ENCODE results near the gene TCP11. TPM values are rescaled to one million over a fixed set of nuclear protein-coding genes. Genes with fewer than 3 reads are reported as not detected.
A peak's percentile ranks its signal among the peaks of the same experiment; 100 is the strongest.

TCP11 gene
- total and polyA plus RNA-seq, 4 donors = 0.16 to 1.7 (median 0.56) TPM

DNA sequence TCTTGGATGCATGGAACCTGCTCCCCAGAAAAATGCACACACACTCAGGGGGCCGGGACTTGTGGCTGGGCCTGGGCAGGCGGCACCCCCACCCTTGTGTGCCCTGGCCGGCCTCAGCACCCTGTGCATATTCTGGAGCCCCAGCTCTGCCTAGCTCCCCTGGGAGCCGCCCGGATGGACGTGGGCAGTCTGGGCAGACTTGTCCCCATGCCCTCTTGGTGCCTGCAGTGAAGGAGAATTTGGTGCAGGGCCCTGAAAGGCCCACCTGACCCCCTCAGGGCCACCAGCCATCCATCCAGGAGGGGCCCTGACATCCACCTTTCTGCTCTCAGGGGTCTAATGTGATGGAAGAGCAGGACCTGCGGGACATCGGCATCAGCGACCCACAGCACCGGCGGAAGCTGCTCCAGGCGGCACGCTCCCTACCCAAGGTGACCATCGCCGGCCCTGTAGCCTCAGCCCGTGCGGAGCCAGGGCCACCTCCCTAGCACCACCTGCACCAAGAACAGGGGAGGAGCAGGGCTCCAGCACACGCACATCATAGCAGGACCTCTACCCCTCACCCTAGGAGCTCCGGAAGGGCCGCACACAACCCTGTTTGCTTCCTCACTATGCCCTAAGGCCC, 62.8 kb downstream of the TCP11 start:
- Histone ChIP-seq H3K4me3 (no peak overlapping the region), H3K9ac (ENCODE audit: insufficient read depth in 1 of 2, low read length in 2 of 2) (no peak overlapping the region), H3K27ac (ENCODE audit: low read depth in 1 of 2, low read length in 1 of 2) (no peak overlapping the region), H3K9me3 (ENCODE audit: control insufficient read depth in 4 of 4, insufficient read depth in 3 of 4, low read length in 3 of 4) (no peaks in the 10 kb centered on the region), H3K36me3 (ENCODE audit: control insufficient read depth in 4 of 4, insufficient read depth in 4 of 4, low read length in 4 of 4) (peaks cover 5 to 68% (median 10%) of the 10 kb centered on the region in 4 donors), H3K4me1 (ENCODE audit: control insufficient read depth in 5 of 5, insufficient read depth in 5 of 5, low read length in 5 of 5) (peaks cover 0 to 6% (median 0%) of the 10 kb centered on the region in 5 donors), H3K27me3 (ENCODE audit: control insufficient read depth in 3 of 3, insufficient read depth in 3 of 3, low read length in 2 of 3) (no peaks in the 10 kb centered on the region)
- TF ChIP-seq, protein P1, sequence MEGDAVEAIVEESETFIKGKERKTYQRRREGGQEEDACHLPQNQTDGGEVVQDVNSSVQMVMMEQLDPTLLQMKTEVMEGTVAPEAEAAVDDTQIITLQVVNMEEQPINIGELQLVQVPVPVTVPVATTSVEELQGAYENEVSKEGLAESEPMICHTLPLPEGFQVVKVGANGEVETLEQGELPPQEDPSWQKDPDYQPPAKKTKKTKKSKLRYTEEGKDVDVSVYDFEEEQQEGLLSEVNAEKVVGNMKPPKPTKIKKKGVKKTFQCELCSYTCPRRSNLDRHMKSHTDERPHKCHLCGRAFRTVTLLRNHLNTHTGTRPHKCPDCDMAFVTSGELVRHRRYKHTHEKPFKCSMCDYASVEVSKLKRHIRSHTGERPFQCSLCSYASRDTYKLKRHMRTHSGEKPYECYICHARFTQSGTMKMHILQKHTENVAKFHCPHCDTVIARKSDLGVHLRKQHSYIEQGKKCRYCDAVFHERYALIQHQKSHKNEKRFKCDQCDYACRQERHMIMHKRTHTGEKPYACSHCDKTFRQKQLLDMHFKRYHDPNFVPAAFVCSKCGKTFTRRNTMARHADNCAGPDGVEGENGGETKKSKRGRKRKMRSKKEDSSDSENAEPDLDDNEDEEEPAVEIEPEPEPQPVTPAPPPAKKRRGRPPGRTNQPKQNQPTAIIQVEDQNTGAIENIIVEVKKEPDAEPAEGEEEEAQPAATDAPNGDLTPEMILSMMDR (IDR thresholded peaks at IDR 0.05; ENCODE audit: control extremely low read depth, extremely low read depth) = no peak
- ATAC-seq (ENCODE audit: insufficient read depth, low FRiP score) (no peak), DNase-seq (peak in 1 of 3 donors; percentile 6)
- WGBS, 2 donors = 97% methylated on average over 20 of the region's 20 CpGs

DNA sequence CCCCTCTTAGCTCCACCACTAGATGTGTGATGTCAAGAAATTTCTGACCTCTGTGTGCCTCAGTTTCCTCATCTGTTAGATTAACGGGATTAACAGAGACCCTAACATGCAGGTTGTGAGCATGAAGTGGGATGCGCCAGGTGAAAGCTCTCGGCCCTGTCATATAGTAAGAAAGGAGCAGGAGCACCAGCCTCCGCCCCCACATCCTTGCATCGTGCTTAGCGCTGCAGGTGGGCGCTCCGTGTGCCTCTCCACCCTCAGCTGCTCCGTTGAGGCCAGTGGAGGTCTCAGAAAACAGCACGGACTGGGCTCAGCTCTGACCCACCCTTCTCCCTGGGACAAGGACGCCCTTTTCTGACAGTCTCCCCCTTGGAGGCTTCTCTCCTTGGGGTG, 63.4 kb downstream of the TCP11 start:
- Histone ChIP-seq H3K4me3 (no peak overlapping the region), H3K9ac (ENCODE audit: insufficient read depth in 1 of 2, low read length in 2 of 2) (no peak overlapping the region), H3K27ac (ENCODE audit: low read depth in 1 of 2, low read length in 1 of 2) (no peak overlapping the region), H3K9me3 (ENCODE audit: control insufficient read depth in 4 of 4, insufficient read depth in 3 of 4, low read length in 3 of 4) (no peaks in the 10 kb centered on the region), H3K36me3 (ENCODE audit: control insufficient read depth in 4 of 4, insufficient read depth in 4 of 4, low read length in 4 of 4) (peaks cover under 1 to 67% (median 9%) of the 10 kb centered on the region in 4 donors), H3K27me3 (ENCODE audit: control insufficient read depth in 3 of 3, insufficient read depth in 3 of 3, low read length in 2 of 3) (no peaks in the 10 kb centered on the region), H3K4me1 (ENCODE audit: control insufficient read depth in 5 of 5, insufficient read depth in 5 of 5, low read length in 5 of 5) (peaks cover 0 to 6% (median 0%) of the 10 kb centered on the region in 5 donors)
- TF ChIP-seq, protein P1 (IDR thresholded peaks at IDR 0.05; ENCODE audit: control extremely low read depth, extremely low read depth) = no peak
- WGBS, 2 donors = 85 to 86% methylated on average over 11 of the region's 11 CpGs
- ATAC-seq (ENCODE audit: insufficient read depth, low FRiP score) (no peak), DNase-seq (peak in 1 of 3 donors; percentile 3)

DNA sequence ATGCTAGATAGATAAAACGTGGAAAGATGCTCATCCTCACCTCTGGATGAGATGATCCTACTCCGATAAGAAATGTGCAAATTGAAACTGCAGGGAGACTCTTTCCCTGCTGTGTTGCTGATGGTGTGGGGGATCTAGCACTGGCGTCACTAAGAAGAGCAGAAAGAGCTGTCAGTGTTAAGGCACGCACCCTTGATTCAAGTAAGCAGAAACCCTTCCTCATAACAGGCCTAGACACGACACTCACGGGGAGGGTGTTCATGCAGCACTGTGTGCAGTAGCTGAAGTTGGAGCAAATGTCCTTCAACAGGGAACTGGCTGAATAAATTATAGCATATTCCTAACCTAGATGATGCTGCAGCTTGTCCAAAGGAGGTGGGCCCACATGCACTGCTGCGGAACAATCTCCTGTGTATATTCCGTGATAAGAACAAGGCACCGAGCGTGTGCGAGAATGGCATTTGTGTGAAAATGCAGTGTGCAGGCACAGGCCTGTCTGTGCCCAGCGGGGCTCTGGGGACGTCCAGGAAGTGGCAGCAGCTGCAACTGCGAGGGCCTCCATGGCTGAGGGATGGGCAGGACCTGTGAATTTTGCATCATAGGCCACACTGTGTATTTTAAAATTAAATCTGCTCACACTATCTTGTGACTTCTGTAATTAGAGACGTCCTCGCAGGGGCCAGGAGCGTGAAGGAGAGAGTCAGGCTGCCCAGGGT, 64.0 kb downstream of the TCP11 start:
- 87 to 95% methylated on average over 17 of the region's 17 CpGs for WGBS, 2 donors
- Histone ChIP-seq H3K4me3 (no peak overlapping the region), H3K27me3 (ENCODE audit: control insufficient read depth in 3 of 3, insufficient read depth in 3 of 3, low read length in 2 of 3) (no peaks in the 10 kb centered on the region), H3K27ac (ENCODE audit: low read depth in 1 of 2, low read length in 1 of 2) (no peak overlapping the region), H3K4me1 (ENCODE audit: control insufficient read depth in 5 of 5, insufficient read depth in 5 of 5, low read length in 5 of 5) (peaks cover 0 to 3% (median 0%) of the 10 kb centered on the region in 5 donors), H3K9me3 (ENCODE audit: control insufficient read depth in 4 of 4, insufficient read depth in 3 of 4, low read length in 3 of 4) (no peaks in the 10 kb centered on the region), H3K36me3 (ENCODE audit: control insufficient read depth in 4 of 4, insufficient read depth in 4 of 4, low read length in 4 of 4) (peaks cover 0 to 65% (median 8%) of the 10 kb centered on the region in 4 donors), H3K9ac (ENCODE audit: insufficient read depth in 1 of 2, low read length in 2 of 2) (no peak overlapping the region)
- TF ChIP-seq, protein P1 (IDR thresholded peaks at IDR 0.05; ENCODE audit: control extremely low read depth, extremely low read depth) = no peak
- DNase-seq = peak in 1 of 3 donors; percentile 5
- no peak for ATAC-seq (ENCODE audit: insufficient read depth, low FRiP score)
